GM23248 (cell line): ENCODE measurements around the gene PNMA1.

ENCODE experiments used
- EZH2 ChIP-seq: fragments of 200-600 bp; sonication (generic); IDR thresholded peaks from 2 replicates; pipeline ENCODE4 v1.6.1; 2018; ENCODE audit warnings: antibody characterized with exemption, mild to moderate bottlenecking; ENCODE audit not compliant: insufficient read depth, poor library complexity, severe bottlenecking
- EZH2phosphoT487 ChIP-seq: fragments of 200-600 bp; sonication (generic); IDR thresholded peaks from 2 replicates; pipeline ENCODE4 v1.6.1; 2018; ENCODE audit warnings: antibody characterized with exemption, moderate library complexity, mild to moderate bottlenecking, low read depth; ENCODE audit not compliant: insufficient read depth

- TF ChIP-seq EZH2phosphoT487 (no peak), EZH2 (no peak)
These were observed 17.5 kb downstream of the PNMA1 start for GRCh38 chr14:73696466-73697400.
